ENCODE measurements around the gene RBMS3. TPM values are rescaled to one million over a fixed set of nuclear protein-coding genes. Genes with fewer than 3 reads are reported as not detected.

RBMS3 gene
- total RNA-seq, 3 donors from 2014 or later = 4.6 to 53.6 (median 11.7) TPM

GRCh38 chr3:30012941-30013543 lies 732.2 kb downstream of the RBMS3 start:
- Histone ChIP-seq H3K9me3 (no peaks in the 10 kb centered on the region), H3K36me3 (ENCODE audit: low read depth) (no peaks in the 10 kb centered on the region), H3K4me3 (no peak overlapping the region), H3K4me1 (ENCODE audit: low read depth) (no peaks in the 10 kb centered on the region)
- ATAC-seq (peak; percentile 71), DNase-seq (peak in 2 of 3 donors; percentile 35 to 94)
- peak; percentile 9 for TF ChIP-seq CTCF (IDR thresholded peaks at IDR 0.05)
- intact Hi-C loops (cut with DNase I, micrococcal nuclease) = loop anchor here in 1 of 2 donors (5.0 kb wide), 1 partner anchor 184 kb away; no protein-coding TSS in a partner anchor

GRCh38 chr3:30017901-30018300 lies 737.0 kb downstream of the RBMS3 start:
- ATAC-seq (peak; percentile 44), DNase-seq (peak in 1 of 3 donors; percentile 10)
- Histone ChIP-seq H3K9me3 (no peaks in the 10 kb centered on the region), H3K4me3 (no peak overlapping the region), H3K36me3 (ENCODE audit: low read depth) (no peaks in the 10 kb centered on the region), H3K4me1 (ENCODE audit: low read depth) (no peaks in the 10 kb centered on the region)
- TF ChIP-seq CTCF (IDR thresholded peaks at IDR 0.05) = no peak
- intact Hi-C loops (cut with DNase I, micrococcal nuclease) = no loop called here

GRCh38 chr3:30020380-30020779 lies 739.5 kb downstream of the RBMS3 start:
- TF ChIP-seq CTCF (IDR thresholded peaks at IDR 0.05) = no peak
- no peaks in the 10 kb centered on the region for H3K9me3 ChIP-seq
- DNase-seq (no peak), ATAC-seq (no peak)
- no peak overlapping the region for H3K4me3 ChIP-seq
- intact Hi-C loops (cut with DNase I, micrococcal nuclease) = no loop called here
- no peaks in the 10 kb centered on the region for H3K36me3 ChIP-seq (ENCODE audit: low read depth)
- H3K4me1 ChIP-seq (ENCODE audit: low read depth) = no peaks in the 10 kb centered on the region

- Histone ChIP-seq H3K4me1 (ENCODE audit: low read depth) (no peaks in the 10 kb centered on the region), H3K4me3 (no peak overlapping the region), H3K9me3 (no peaks in the 10 kb centered on the region), H3K36me3 (ENCODE audit: low read depth) (no peaks in the 10 kb centered on the region)
- TF ChIP-seq CTCF (IDR thresholded peaks at IDR 0.05) = no peak
- DNase-seq (no peak), ATAC-seq (no peak)
- intact Hi-C loops (cut with DNase I, micrococcal nuclease) = no loop called here
Observed at GRCh38 chr3:30024466-30024865, 743.6 kb downstream of the RBMS3 start.

- H3K9me3 ChIP-seq = no peaks in the 10 kb centered on the region
- intact Hi-C loops (cut with DNase I, micrococcal nuclease) = no loop called here
- H3K4me3 ChIP-seq = no peak overlapping the region
- no peak for TF ChIP-seq CTCF (IDR thresholded peaks at IDR 0.05)
- ATAC-seq (no peak), DNase-seq (no peak)
- no peaks in the 10 kb centered on the region for H3K4me1 ChIP-seq (ENCODE audit: low read depth)
- H3K36me3 ChIP-seq (ENCODE audit: low read depth) = no peaks in the 10 kb centered on the region
Observed at GRCh38 chr3:30026851-30027250, 746.0 kb downstream of the RBMS3 start.
